ENCODE data around the gene JMJD1C. TPM values are rescaled to one million over a fixed set of nuclear protein-coding genes. Genes with fewer than 3 reads are reported as not detected.

Gene JMJD1C
- total RNA-seq, 1 experiment from 2014 or later = 91.9 TPM

GRCh38 chr10:63412304-63412703 is 53.5 kb downstream of the JMJD1C start:
- no peak overlapping the region for H3K4me3 Mint-ChIP-seq (ENCODE audit: unreplicated experiment)
- H3K27me3 Mint-ChIP-seq (ENCODE audit: insufficient read depth, unreplicated experiment) = no peaks in the 10 kb centered on the region
- peaks cover 23% of the 10 kb centered on the region for H3K4me1 Mint-ChIP-seq (ENCODE audit: insufficient read depth, unreplicated experiment)
- H3K9me3 Mint-ChIP-seq (ENCODE audit: unreplicated experiment) = no peaks in the 10 kb centered on the region
- CTCF ChIA-PET = interaction anchor here (0.6 to 0.7 kb wide), 3 partner anchors 9 to 137 kb away, joined by 3 to 5 read pairs (median 4); no protein-coding TSS in a partner anchor
- TF ChIP-seq CTCF (IDR thresholded peaks at IDR 0.05; ENCODE audit: unreplicated experiment) = no peak
- no peak overlapping the region for H3K27ac Mint-ChIP-seq (ENCODE audit: low read depth, unreplicated experiment)
- BruUV-seq (replicated peaks) = no TSS peak
- DNase-seq (ENCODE audit: unreplicated experiment) = no peak
- intact Hi-C loops (cut with micrococcal nuclease) = no loop called here
- peaks cover 14% of the 10 kb centered on the region for H3K36me3 Mint-ChIP-seq (ENCODE audit: insufficient read depth, unreplicated experiment)
- POLR2A ChIA-PET = no interaction called here

- TF ChIP-seq CTCF (IDR thresholded peaks at IDR 0.05; ENCODE audit: unreplicated experiment) = no peak
- intact Hi-C loops (cut with micrococcal nuclease) = no loop called here
- H3K36me3 Mint-ChIP-seq (ENCODE audit: insufficient read depth, unreplicated experiment) = peaks cover 20% of the 10 kb centered on the region
- DNase-seq (ENCODE audit: unreplicated experiment) = no peak
- no peak overlapping the region for H3K4me3 Mint-ChIP-seq (ENCODE audit: unreplicated experiment)
- H3K9me3 Mint-ChIP-seq (ENCODE audit: unreplicated experiment) = no peaks in the 10 kb centered on the region
- peaks cover 16% of the 10 kb centered on the region for H3K4me1 Mint-ChIP-seq (ENCODE audit: insufficient read depth, unreplicated experiment)
- CTCF ChIA-PET = no interaction called here
- no peak overlapping the region for H3K27ac Mint-ChIP-seq (ENCODE audit: low read depth, unreplicated experiment)
- no TSS peak for BruUV-seq (replicated peaks)
- POLR2A ChIA-PET = interaction anchor here (0.7 kb wide), 1 partner anchor 151 kb away, joined by 3 read pairs; no protein-coding TSS in a partner anchor
- H3K27me3 Mint-ChIP-seq (ENCODE audit: insufficient read depth, unreplicated experiment) = no peaks in the 10 kb centered on the region
Observed at GRCh38 chr10:63410633-63411032, 55.1 kb downstream of the JMJD1C start.

GRCh38 chr10:63409465-63410027 is 56.2 kb downstream of the JMJD1C start:
- no peak for TF ChIP-seq CTCF (IDR thresholded peaks at IDR 0.05; ENCODE audit: unreplicated experiment)
- H3K4me1 Mint-ChIP-seq (ENCODE audit: insufficient read depth, unreplicated experiment) = peaks cover 14% of the 10 kb centered on the region
- H3K4me3 Mint-ChIP-seq (ENCODE audit: unreplicated experiment) = no peak overlapping the region
- ChIA-PET CTCF (no interaction called here), POLR2A (interaction anchor here (0.7 to 1.3 kb wide), 3 partner anchors 8 to 111 kb away, joined by 3 to 5 read pairs (median 4); partner anchors contain the start of gene REEP3)
- no peak overlapping the region for H3K27ac Mint-ChIP-seq (ENCODE audit: low read depth, unreplicated experiment)
- no TSS peak for BruUV-seq (replicated peaks)
- intact Hi-C loops (cut with micrococcal nuclease) = no loop called here
- H3K36me3 Mint-ChIP-seq (ENCODE audit: insufficient read depth, unreplicated experiment) = peaks cover 20% of the 10 kb centered on the region
- H3K9me3 Mint-ChIP-seq (ENCODE audit: unreplicated experiment) = no peaks in the 10 kb centered on the region
- DNase-seq (ENCODE audit: unreplicated experiment) = peak; percentile 19
- H3K27me3 Mint-ChIP-seq (ENCODE audit: insufficient read depth, unreplicated experiment) = no peaks in the 10 kb centered on the region

GRCh38 chr10:63407136-63407662 is 58.6 kb downstream of the JMJD1C start:
- CTCF ChIA-PET = interaction anchor here (0.6 kb wide), 1 partner anchor 62 kb away, joined by 3 read pairs; no protein-coding TSS in a partner anchor

More at GRCh38 chr10:63407136-63407662, 58.6 kb downstream of the JMJD1C start:
- Mint-ChIP-seq H3K9me3 (ENCODE audit: unreplicated experiment) (no peaks in the 10 kb centered on the region), H3K27ac (ENCODE audit: low read depth, unreplicated experiment) (peak overlapping the region; percentile 75), H3K4me3 (ENCODE audit: unreplicated experiment) (no peak overlapping the region), H3K4me1 (ENCODE audit: insufficient read depth, unreplicated experiment) (peaks cover 14% of the 10 kb centered on the region), H3K36me3 (ENCODE audit: insufficient read depth, unreplicated experiment) (peaks cover 20% of the 10 kb centered on the region), H3K27me3 (ENCODE audit: insufficient read depth, unreplicated experiment) (no peaks in the 10 kb centered on the region)
- no peak for DNase-seq (ENCODE audit: unreplicated experiment)
- POLR2A ChIA-PET = interaction anchor here (0.7 to 1.1 kb wide), 2 partner anchors 85 to 273 kb away, joined by 3 read pairs; no protein-coding TSS in a partner anchor
- intact Hi-C loops (cut with micrococcal nuclease) = no loop called here
- TF ChIP-seq CTCF (IDR thresholded peaks at IDR 0.05; ENCODE audit: unreplicated experiment) = no peak
- BruUV-seq (replicated peaks) = no TSS peak

All from MCF 10A (cell line).